K562 (cell line): ENCODE data around the gene LRP1B. TPM values are rescaled to one million over a fixed set of nuclear protein-coding genes. Genes with fewer than 3 reads are reported as not detected.

Experiments
- ATAC-seq: fragments of 200-7000 bp; cut with Tn5 transposase; 3 replicates; pipeline ENCODE4 v1.9.1; 2020; ENCODE audit warnings: moderate library complexity
- BruUV-seq: library from RNA; stranded (reverse); fragments of 400-500 nt; replicated peaks from 2 replicates; lab custom pipeline; 2021; lab: Mats Ljungman, UMichigan
- CTCF ChIA-PET: fragments of 300-600 bp; formaldehyde crosslinking; extraction: SDS; loops from one replicate; lab custom pipeline; 2021; ENCODE audit warnings: low intra/inter-chr PET ratio; lab: Yijun Ruan, JAX
- POLR2A ChIA-PET: fragments of 300-600, 350-650 bp; sonication (Branson Sonifier 250); formaldehyde crosslinking; extraction: SDS; loops from one replicate; lab custom pipeline; 2021; ENCODE audit warnings: antibody characterized with exemption, inconsistent platforms; lab: Yijun Ruan, JAX
- DNase-seq, 4 experiments: peaks; one replicate each; pipeline versions ENCODE4 v3.0.0 to v3.0.0-alpha.2; 2011 to 2018; ENCODE audit warnings: low spot score in 3 of 4, mixed read lengths in 3 of 4; ENCODE audit errors: extremely low read depth in 1 of 4
- FAIRE-seq: peaks from 2 replicates; lab custom pipeline; 2011; peaks lifted over from hg19 to GRCh38; lab: Jason Lieb, UNC
- H2AFZ ChIP-seq: 2 replicates; pipeline ENCODE4 v1.6.0; 2011; ENCODE audit warnings: low read depth, low read length, control low read depth, inconsistent platforms
- H3K27ac ChIP-seq: fragments of 200-600 bp; 3 replicates; pipeline ENCODE4 v1.8.0; 2011; ENCODE audit warnings: low read depth, mild to moderate bottlenecking, control low read depth, inconsistent platforms, low read length, moderate library complexity, mixed read lengths; ENCODE audit errors: extremely low read depth
- H3K27me3 ChIP-seq, 2 experiments: fragments of 300-600 bp in 1 of 2; 2 replicates in 1 of 2; 3 replicates in 1 of 2; pipeline versions ENCODE4 v1.6.0 to v1.8.0; 2011; ENCODE audit warnings: inconsistent platforms in 2 of 2, low read length in 2 of 2, mild to moderate bottlenecking in 1 of 2, mixed read lengths in 1 of 2, moderate library complexity in 1 of 2; ENCODE audit not compliant: control insufficient read depth in 2 of 2, insufficient read depth in 2 of 2
- H3K36me3 ChIP-seq: fragments of 300-600 bp; 3 replicates; pipeline ENCODE4 v1.8.0; 2011; ENCODE audit warnings: mild to moderate bottlenecking, low read length, inconsistent platforms; ENCODE audit not compliant: control insufficient read depth, insufficient read depth
- H3K4me1 ChIP-seq, 2 experiments: fragments of 200-600 bp in 1 of 2; replicated peaks in 1 of 2; 2 replicates in 1 of 2; 3 replicates in 1 of 2; pipeline versions ENCODE4 v1.5.1 to v1.8.0; 2011; ENCODE audit warnings: inconsistent platforms in 2 of 2, low read length in 2 of 2, mild to moderate bottlenecking in 1 of 2, mixed read lengths in 1 of 2, moderate library complexity in 1 of 2; ENCODE audit not compliant: control insufficient read depth in 2 of 2, insufficient read depth in 2 of 2
- H3K4me2 ChIP-seq: 2 replicates; pipeline ENCODE4 v1.6.1; 2011; ENCODE audit warnings: low read length, control low read depth, inconsistent platforms, mixed read lengths; ENCODE audit not compliant: insufficient read depth
- H3K4me3 ChIP-seq: fragments of 200-600 bp; sonication (generic), shearing (Covaris generic); 2 replicates; pipeline ENCODE4 v1.5.1; 2016; ENCODE audit warnings: control low read depth, inconsistent platforms
- H3K79me2 ChIP-seq: fragments of 200-600 bp; 3 replicates; pipeline ENCODE4 v1.8.0; 2011; ENCODE audit warnings: low read length, inconsistent platforms; ENCODE audit not compliant: control insufficient read depth, insufficient read depth
- H3K9ac ChIP-seq, 2 experiments: 2 replicates each; pipeline versions ENCODE4 v1.6.0 to v1.6.1; 2011; ENCODE audit warnings: low read depth in 2 of 2, low read length in 2 of 2, control low read depth in 1 of 2, inconsistent platforms in 1 of 2, mild to moderate bottlenecking in 1 of 2, mixed read lengths in 1 of 2; ENCODE audit not compliant: insufficient read depth in 1 of 2
- H3K9me1 ChIP-seq: one replicate; pipeline ENCODE4 v1.6.0; 2011; ENCODE audit warnings: inconsistent platforms, mild to moderate bottlenecking, low read length, moderate library complexity; ENCODE audit not compliant: control insufficient read depth, insufficient read depth
- H3K9me3 ChIP-seq: replicated peaks from 2 replicates; pipeline ENCODE4 v1.5.1; 2011; ENCODE audit warnings: low read depth, low read length, inconsistent platforms; ENCODE audit not compliant: control insufficient read depth, insufficient read depth
- H4K20me1 ChIP-seq: replicated peaks from 2 replicates; pipeline ENCODE4 v1.6.1; 2011; ENCODE audit warnings: low read length, inconsistent platforms, mixed read lengths; ENCODE audit not compliant: control insufficient read depth, insufficient read depth
- DNMT1 ChIP-seq: fragments of 450-650 bp; IDR thresholded peaks from 2 replicates; pipeline ENCODE4 v1.6.1; 2016; ENCODE audit warnings: antibody characterized with exemption, mild to moderate bottlenecking
- ETV5 ChIP-seq: sonication (generic); formaldehyde crosslinking; IDR thresholded peaks from 2 replicates; pipeline ENCODE4 v1.4.0; 2020; ENCODE audit warnings: low read depth, mild to moderate bottlenecking, missing genetic modification reagents
- HDAC8 ChIP-seq: fragments of 450-650 bp; IDR thresholded peaks from 2 replicates; pipeline ENCODE4 v1.6.1; 2016; ENCODE audit warnings: mild to moderate bottlenecking, missing genetic modification characterization, moderate library complexity, missing compliant biosample characterization
- JUND ChIP-seq, 2 experiments: IDR thresholded peaks; 2 replicates in 1 of 2; 3 replicates in 1 of 2; pipeline ENCODE4 v1.6.1; 2011; ENCODE audit warnings: borderline replicate concordance in 2 of 2, low read depth in 2 of 2, low read length in 2 of 2, improper control_type of control experiment in 1 of 2, missing biosample characterization in 1 of 2, missing genetic modification characterization in 1 of 2, missing genetic modification reagents in 1 of 2
- KDM5B ChIP-seq: fragments of 200-600 bp; sonication (generic); IDR thresholded peaks from 2 replicates; pipeline ENCODE4 v1.6.1; 2012; ENCODE audit warnings: low read depth, mild to moderate bottlenecking, moderate library complexity, low read length, control low read depth, inconsistent platforms; ENCODE audit not compliant: insufficient replicate concordance
- NFATC3 ChIP-seq: fragments of 450-650 bp; IDR thresholded peaks from 2 replicates; pipeline ENCODE4 v1.6.1; 2017; ENCODE audit warnings: mild to moderate bottlenecking
- SAFB ChIP-seq: fragments of 200-400 bp; formaldehyde crosslinking; IDR thresholded peaks from 2 replicates; pipeline ENCODE4 v1.6.1; 2017; ENCODE audit warnings: low read depth, low read length, borderline replicate concordance
- ZBTB8A ChIP-seq: fragments of 450-650 bp; IDR thresholded peaks from 2 replicates; pipeline ENCODE4 v1.6.1; 2018; ENCODE audit warnings: mild to moderate bottlenecking, moderate library complexity; ENCODE audit not compliant: partially characterized antibody
- ZNF398 ChIP-seq: fragments of 250-450 bp; sonication (Bioruptor Pico); IDR thresholded peaks from 2 replicates; pipeline ENCODE4 v1.8.0; 2021; ENCODE audit warnings: moderate library complexity, mild to moderate bottlenecking, inconsistent platforms
- WGBS: fragments of 100-300 bp; shearing (Covaris generic); methylation state at CpG from one replicate; pipeline ENCODE4 v1.1.6; 2016; ENCODE audit warnings: low coverage, mixed read lengths; ENCODE audit not compliant: insufficient coverage; ENCODE audit errors: missing lambda C conversion rate; 5-methylcytosine and 5-hydroxymethylcytosine counted together
- in situ Hi-C: fragments of 300-500 bp; cut with MboI; formaldehyde crosslinking; loops from 4 replicates; pipeline ENCODE4 v1.15.0; 2018; ENCODE audit warnings: inconsistent platforms, mixed read lengths
- intact Hi-C: fragments of 100-400 bp; cut with micrococcal nuclease; formaldehyde crosslinking; loops from 2 replicates; pipeline ENCODE4 v1.14.2; 2022
- polyA plus RNA-seq, 8 experiments: library from polyadenylated mRNA; depleted of rRNA in 4 of 8; stranded (reverse) in 5 of 8; unstranded in 3 of 8; fragments of >200 nt; fragmentation: Nextera tagmentation in 2 of 8; fragmentation: Illumina TruSeq in 1 of 8; extraction: Ambion mirVana in 2 of 8; extraction: Trizol in 1 of 8; gene quantifications; 2 replicates each; pipeline versions ENCODE4 v1.2.1 to v1.2.3, GENCODE V29; 2011 to 2014; ENCODE audit warnings: inconsistent platforms in 1 of 8, missing spikeins in 1 of 8
- total RNA-seq, 7 experiments: library from RNA; depleted of rRNA in 6 of 7; stranded (reverse); fragments of >200 nt in 6 of 7; fragmentation: Illumina TruSeq in 2 of 7; extraction: Trizol in 2 of 7; gene quantifications; 2 replicates each; pipeline versions ENCODE4 v1.2.1 to v1.2.3, GENCODE V29; 2011 to 2021; ENCODE audit warnings: low replicate concordance in 1 of 7
- TF ChIP-seq, protein P1 (sequence below): fragments of 250-450 bp; sonication (Bioruptor Pico); IDR thresholded peaks from 2 replicates; pipeline ENCODE4 v1.5.0; 2021

Gene LRP1B
- total and polyA plus RNA-seq, 9 of the 15 experiments (the other 6 are each of a cell fraction or from before 2014, with no cell fraction given): not detected

DNA sequence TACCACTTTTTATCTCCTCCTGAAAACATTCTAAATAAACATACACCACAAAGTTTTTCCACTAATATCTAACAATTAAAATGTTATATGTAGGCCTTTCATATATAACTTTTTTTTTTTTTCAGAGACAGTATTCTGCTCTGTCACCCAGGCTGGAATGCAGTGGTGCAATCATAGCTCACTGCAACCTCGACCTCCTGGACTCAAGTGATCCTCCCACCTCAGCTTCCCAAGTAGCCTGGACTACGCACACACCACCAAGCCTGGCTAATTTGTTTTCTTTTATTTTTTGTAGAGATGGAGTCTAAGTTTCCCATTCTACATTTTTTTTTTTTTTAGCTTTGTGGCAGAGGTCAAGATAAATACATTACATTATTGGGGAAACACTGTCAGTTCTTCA lies 1738.0 kb downstream of the LRP1B start:
- no peak overlapping the region for H3K4me2 ChIP-seq
- DNase-seq: no peak
- H3K9me1 ChIP-seq: no peaks in the 10 kb centered on the region
- in situ Hi-C loops: no loop called here
- BruUV-seq: no TSS peak
- intact Hi-C loops: no loop called here
- CTCF ChIA-PET: no interaction called here
- no peaks in the 10 kb centered on the region for H4K20me1 ChIP-seq
- no peaks in the 10 kb centered on the region for H3K36me3 ChIP-seq
- no peaks in the 10 kb centered on the region for H3K79me2 ChIP-seq
- POLR2A ChIA-PET: no interaction called here
- H3K9me3 ChIP-seq: no peaks in the 10 kb centered on the region; the same call in 1 of the 2 replicates
- no peak for TF ChIP-seq JUND (IDR thresholded peaks at IDR 0.05; ENCODE audit: borderline replicate concordance, low read depth, low read length)
- no peak for TF ChIP-seq JUND (tag; IDR thresholded peaks at IDR 0.05; ENCODE audit: borderline replicate concordance, low read depth, low read length)
- no peak overlapping the region for H3K27ac ChIP-seq
- no peaks in the 10 kb centered on the region for H3K4me1 ChIP-seq
- H3K27me3 ChIP-seq: no peaks in the 10 kb centered on the region
- no peak overlapping the region for H2AFZ ChIP-seq
- no peak for ATAC-seq
- H3K4me3 ChIP-seq: no peak overlapping the region
- no peak for FAIRE-seq
- WGBS: 0% methylated on average over 2 of the region's 2 CpGs
- H3K9ac ChIP-seq: no peak overlapping the region

- no peak overlapping the region for H3K4me3 ChIP-seq
- no peaks in the 10 kb centered on the region for H3K9me1 ChIP-seq
- ATAC-seq (no peak), DNase-seq (no peak), FAIRE-seq (no peak)
- H3K36me3 ChIP-seq: no peaks in the 10 kb centered on the region
- H4K20me1 ChIP-seq: no peaks in the 10 kb centered on the region
- intact Hi-C loops: no loop called here
- H3K9me3 ChIP-seq: no peaks in the 10 kb centered on the region
- BruUV-seq: no TSS peak
- no peak overlapping the region for H3K4me2 ChIP-seq
- no peaks in the 10 kb centered on the region for H3K79me2 ChIP-seq
- POLR2A ChIA-PET: no interaction called here
- CTCF ChIA-PET: no interaction called here
- 0% methylated on average over 6 of the region's 6 CpGs for WGBS
- H3K27me3 ChIP-seq: no peaks in the 10 kb centered on the region
- in situ Hi-C loops: no loop called here
- no peak overlapping the region for H3K27ac ChIP-seq
- no peaks in the 10 kb centered on the region for H3K4me1 ChIP-seq
- H2AFZ ChIP-seq: no peak overlapping the region
- no peak overlapping the region for H3K9ac ChIP-seq
- TF ChIP-seq NFATC3 (no peak), SAFB (no peak), KDM5B (no peak), HDAC8 (tag) (no peak), ZNF398 (CRISPR knock-in tag) (no peak), ZBTB8A (no peak), ETV5 (CRISPR knock-in tag) (no peak), DNMT1 (no peak)
- TF ChIP-seq, protein P1, sequence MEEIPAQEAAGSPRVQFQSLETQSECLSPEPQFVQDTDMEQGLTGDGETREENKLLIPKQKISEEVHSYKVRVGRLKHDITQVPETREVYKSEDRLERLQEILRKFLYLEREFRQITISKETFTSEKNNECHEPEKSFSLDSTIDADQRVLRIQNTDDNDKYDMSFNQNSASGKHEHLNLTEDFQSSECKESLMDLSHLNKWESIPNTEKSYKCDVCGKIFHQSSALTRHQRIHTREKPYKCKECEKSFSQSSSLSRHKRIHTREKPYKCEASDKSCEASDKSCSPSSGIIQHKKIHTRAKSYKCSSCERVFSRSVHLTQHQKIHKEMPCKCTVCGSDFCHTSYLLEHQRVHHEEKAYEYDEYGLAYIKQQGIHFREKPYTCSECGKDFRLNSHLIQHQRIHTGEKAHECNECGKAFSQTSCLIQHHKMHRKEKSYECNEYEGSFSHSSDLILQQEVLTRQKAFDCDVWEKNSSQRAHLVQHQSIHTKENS (CRISPR knock-in tag): no peak
Observed at GRCh38 chr2:140384946-140385345, 1745.9 kb downstream of the LRP1B start.
